ENCODE measurements around the gene HOXB7.

HOXB7 gene

GRCh38 chr17:48601207-48601538 is 9.6 kb downstream of the HOXB7 start:
- Mint-ChIP-seq H3K4me3 (no peak overlapping the region), H3K9me3 (no peaks in the 10 kb centered on the region), H3K27ac (no peak overlapping the region), H3K36me3 (no peaks in the 10 kb centered on the region), H3K4me1 (peaks cover 26% of the 10 kb centered on the region), H3K27me3 (peaks cover 48% of the 10 kb centered on the region)
- DNase-seq (ENCODE audit: low spot score in 2 of 2), result no peak
- no peak for ATAC-seq (ENCODE audit: low read depth)

- peaks cover 26% of the 10 kb centered on the region for H3K4me1 Mint-ChIP-seq
- H3K27me3 Mint-ChIP-seq, result peaks cover 52% of the 10 kb centered on the region
- no peaks in the 10 kb centered on the region for H3K9me3 Mint-ChIP-seq
- ATAC-seq (ENCODE audit: low read depth), result no peak
- no peak overlapping the region for H3K27ac Mint-ChIP-seq
- no peak overlapping the region for H3K4me3 Mint-ChIP-seq
- H3K36me3 Mint-ChIP-seq, result no peaks in the 10 kb centered on the region
- no peak for DNase-seq (ENCODE audit: low spot score in 2 of 2)
Observed at GRCh38 chr17:48600244-48601098, 10.3 kb downstream of the HOXB7 start.

- H3K4me3 Mint-ChIP-seq, result no peak overlapping the region
- ATAC-seq (ENCODE audit: low read depth), result no peak
- H3K9me3 Mint-ChIP-seq, result no peaks in the 10 kb centered on the region
- DNase-seq (ENCODE audit: low spot score in 2 of 2), result no peak
- no peak overlapping the region for H3K27ac Mint-ChIP-seq
- H3K4me1 Mint-ChIP-seq, result peaks cover 23% of the 10 kb centered on the region
- H3K27me3 Mint-ChIP-seq, result peaks cover 51% of the 10 kb centered on the region
- no peaks in the 10 kb centered on the region for H3K36me3 Mint-ChIP-seq
Observed at GRCh38 chr17:48599354-48599753, 11.5 kb downstream of the HOXB7 start.

GRCh38 chr17:48598736-48599135 is 12.1 kb downstream of the HOXB7 start:
- peaks cover 25% of the 10 kb centered on the region for H3K4me1 Mint-ChIP-seq
- DNase-seq (ENCODE audit: low spot score in 2 of 2), result no peak
- ATAC-seq (ENCODE audit: low read depth), result no peak
- H3K4me3 Mint-ChIP-seq, result no peak overlapping the region
- no peak overlapping the region for H3K27ac Mint-ChIP-seq
- H3K36me3 Mint-ChIP-seq, result no peaks in the 10 kb centered on the region
- no peaks in the 10 kb centered on the region for H3K9me3 Mint-ChIP-seq
- peaks cover 52% of the 10 kb centered on the region for H3K27me3 Mint-ChIP-seq

GRCh38 chr17:48597778-48598631 is 12.8 kb downstream of the HOXB7 start:
- H3K27ac Mint-ChIP-seq, result peak overlapping the region; percentile 73
- no peaks in the 10 kb centered on the region for H3K36me3 Mint-ChIP-seq
- peaks cover 48% of the 10 kb centered on the region for H3K27me3 Mint-ChIP-seq
- DNase-seq (ENCODE audit: low spot score in 2 of 2), result peak; percentile 42 to 68
- H3K9me3 Mint-ChIP-seq, result no peaks in the 10 kb centered on the region
- peaks cover 26% of the 10 kb centered on the region for H3K4me1 Mint-ChIP-seq
- H3K4me3 Mint-ChIP-seq, result peak overlapping the region; percentile 84
- ATAC-seq (ENCODE audit: low read depth), result peak; percentile 39

- Mint-ChIP-seq H3K4me3 (peak overlapping the region; percentile 84), H3K36me3 (no peaks in the 10 kb centered on the region), H3K27ac (peak overlapping the region; percentile 73), H3K9me3 (no peaks in the 10 kb centered on the region), H3K27me3 (peaks cover 50% of the 10 kb centered on the region), H3K4me1 (peaks cover 26% of the 10 kb centered on the region)
- DNase-seq (ENCODE audit: low spot score in 2 of 2) (no peak), ATAC-seq (ENCODE audit: low read depth) (no peak)
Observed at GRCh38 chr17:48597528-48597777, 13.4 kb downstream of the HOXB7 start.

- no peak for ATAC-seq (ENCODE audit: low read depth)
- H3K4me3 Mint-ChIP-seq, result peak overlapping the region; percentile 84
- H3K4me1 Mint-ChIP-seq, result peaks cover 25% of the 10 kb centered on the region
- no peaks in the 10 kb centered on the region for H3K36me3 Mint-ChIP-seq
- H3K27ac Mint-ChIP-seq, result peak overlapping the region; percentile 73
- H3K9me3 Mint-ChIP-seq, result no peaks in the 10 kb centered on the region
- peaks cover 51% of the 10 kb centered on the region for H3K27me3 Mint-ChIP-seq
- DNase-seq (ENCODE audit: low spot score in 2 of 2), result no peak
Observed at GRCh38 chr17:48596735-48597527, 13.9 kb downstream of the HOXB7 start.

- H3K9me3 Mint-ChIP-seq, result no peaks in the 10 kb centered on the region
- H3K36me3 Mint-ChIP-seq, result no peaks in the 10 kb centered on the region
- no peak for DNase-seq (ENCODE audit: low spot score in 2 of 2)
- peaks cover 25% of the 10 kb centered on the region for H3K4me1 Mint-ChIP-seq
- no peak for ATAC-seq (ENCODE audit: low read depth)
- H3K4me3 Mint-ChIP-seq, result peak overlapping the region; percentile 67
- H3K27me3 Mint-ChIP-seq, result peaks cover 56% of the 10 kb centered on the region
- peak overlapping the region; percentile 73 for H3K27ac Mint-ChIP-seq
Observed at GRCh38 chr17:48596000-48596734, 14.7 kb downstream of the HOXB7 start.

- peaks cover 53% of the 10 kb centered on the region for H3K27me3 Mint-ChIP-seq
- no peak for DNase-seq (ENCODE audit: low spot score in 2 of 2)
- no peak for ATAC-seq (ENCODE audit: low read depth)
- peaks cover 25% of the 10 kb centered on the region for H3K4me1 Mint-ChIP-seq
- no peaks in the 10 kb centered on the region for H3K36me3 Mint-ChIP-seq
- H3K9me3 Mint-ChIP-seq, result no peaks in the 10 kb centered on the region
- no peak overlapping the region for H3K4me3 Mint-ChIP-seq
- peak overlapping the region; percentile 47 for H3K27ac Mint-ChIP-seq
Observed at GRCh38 chr17:48595278-48595999, 15.4 kb downstream of the HOXB7 start.

GRCh38 chr17:48594538-48595277 is 16.1 kb downstream of the HOXB7 start:
- H3K36me3 Mint-ChIP-seq, result no peaks in the 10 kb centered on the region
- DNase-seq (ENCODE audit: low spot score in 2 of 2) (no peak), ATAC-seq (ENCODE audit: low read depth) (no peak)
- H3K4me1 Mint-ChIP-seq, result peaks cover 25% of the 10 kb centered on the region
- H3K27ac Mint-ChIP-seq, result no peak overlapping the region
- no peaks in the 10 kb centered on the region for H3K9me3 Mint-ChIP-seq
- no peak overlapping the region for H3K4me3 Mint-ChIP-seq
- H3K27me3 Mint-ChIP-seq, result peaks cover 54% of the 10 kb centered on the region

GRCh38 chr17:48593840-48594537 is 16.8 kb downstream of the HOXB7 start:
- peaks cover 50% of the 10 kb centered on the region for H3K27me3 Mint-ChIP-seq

More at GRCh38 chr17:48593840-48594537, 16.8 kb downstream of the HOXB7 start:
- Mint-ChIP-seq H3K36me3 (no peaks in the 10 kb centered on the region), H3K4me3 (peak overlapping the region; percentile 58), H3K27ac (peak overlapping the region; percentile 8), H3K4me1 (peaks cover 25% of the 10 kb centered on the region), H3K9me3 (no peaks in the 10 kb centered on the region)
- DNase-seq (ENCODE audit: low spot score in 2 of 2) (peak; percentile 81 to 86), ATAC-seq (ENCODE audit: low read depth) (peak; percentile 57)

Measured in memory B cell (primary cell).